GM18868 (cell line): ENCODE data around the gene CACNA2D2.

ENCODE experiments used
- ATAC-seq: cut with Tn5 transposase; IDR thresholded peaks from one replicate; pipeline ENCODE4 v1.9.1; 2021; ENCODE audit warnings: mild to moderate bottlenecking, moderate library complexity; ENCODE audit not compliant: unreplicated experiment

CACNA2D2 gene

GRCh38 chr3:50503504-50504342 lies at the start of gene CACNA2D2:
Gene CACNA2D2, minus strand, starts transcription at chr3:50503634. Its CDS starts 211 bp downstream, at chr3:50503423.
- ATAC-seq: no peak

- ATAC-seq: no peak
These were observed 49.2 kb upstream of the CACNA2D2 start for GRCh38 chr3:50552598-50552997.

GRCh38 chr3:50551681-50552435 lies 48.4 kb upstream of the CACNA2D2 start:
- ATAC-seq: no peak

GRCh38 chr3:50551054-50551659 lies 47.7 kb upstream of the CACNA2D2 start:
- no peak for ATAC-seq

- no peak for ATAC-seq
These were observed 46.8 kb upstream of the CACNA2D2 start for GRCh38 chr3:50550079-50550736.

GRCh38 chr3:50549226-50549625 lies 45.8 kb upstream of the CACNA2D2 start:
- ATAC-seq: no peak

GRCh38 chr3:50545781-50546180 lies 42.3 kb upstream of the CACNA2D2 start:
- ATAC-seq: no peak

- ATAC-seq: no peak
These were observed 39.0 kb upstream of the CACNA2D2 start for GRCh38 chr3:50542177-50543034.

GRCh38 chr3:50539356-50540286 lies 36.2 kb upstream of the CACNA2D2 start:
- ATAC-seq: no peak

GRCh38 chr3:50537421-50538129 lies 34.1 kb upstream of the CACNA2D2 start:
- no peak for ATAC-seq

- no peak for ATAC-seq
These were observed 33.2 kb upstream of the CACNA2D2 start for GRCh38 chr3:50536471-50537180.

- no peak for ATAC-seq
These were observed 31.4 kb upstream of the CACNA2D2 start for GRCh38 chr3:50534681-50535330.

GRCh38 chr3:50533807-50534461 lies 30.5 kb upstream of the CACNA2D2 start:
- ATAC-seq: no peak

- no peak for ATAC-seq
These were observed 29.9 kb upstream of the CACNA2D2 start for GRCh38 chr3:50533316-50533715.

GRCh38 chr3:50532062-50532705 lies 28.8 kb upstream of the CACNA2D2 start:
- ATAC-seq: no peak

GRCh38 chr3:50531201-50531600 lies 27.8 kb upstream of the CACNA2D2 start:
- no peak for ATAC-seq
